Right lobe of liver (tissue), 6 donors: Measurements from ENCODE around the gene NUP43. TPM values are rescaled to one million over a fixed set of nuclear protein-coding genes. Genes with fewer than 3 reads are reported as not detected.
"Not testable (repeated sequence)": the region's sequence is repeated elsewhere in the genome, so short reads cannot be mapped to it uniquely, and the experiment has no call there.

ENCODE experiments used
- ATAC-seq, 4 donors: fragments of 200-7000 bp; cut with Tn5 transposase; one replicate each; pipeline ENCODE4 v1.9.1; 2020; ENCODE audit warnings: mild to moderate bottlenecking in 4 of 4, moderate library complexity in 4 of 4
- DNase-seq, 3 donors: peaks; one replicate each; pipeline ENCODE4 v3.0.0-alpha.2; 2020
- H3K27ac ChIP-seq, 3 donors: fragments of 200-600 bp; one replicate each; pipeline ENCODE4 v1.8.0; 2022
- H3K27me3 ChIP-seq, 2 donors: fragments of 200-600 bp; one replicate each; pipeline ENCODE4 v1.8.0; 2022
- H3K36me3 ChIP-seq, 4 donors: fragments of 200-600 bp; sonication (generic) in 1 of 4; one replicate each; pipeline versions ENCODE4 v1.5.1 to v1.8.0; 2017 to 2022; ENCODE audit warnings: control low read depth in 1 of 4
- H3K4me1 ChIP-seq, 4 donors: fragments of 200-600 bp; sonication (generic) in 1 of 4; one replicate each; pipeline versions ENCODE4 v1.5.1 to v1.8.0; 2017 to 2022; ENCODE audit warnings: control low read depth in 1 of 4
- H3K4me3 ChIP-seq, 3 donors: fragments of 200-600 bp; one replicate each; pipeline ENCODE4 v1.8.0; 2022
- H3K9me3 ChIP-seq, 4 donors: fragments of 200-600 bp; sonication (generic) in 1 of 4; one replicate each; pipeline versions ENCODE4 v1.5.1 to v1.8.0; 2017 to 2022; ENCODE audit warnings: control low read depth in 1 of 4
- POLR2A ChIP-seq: fragments of 450-650 bp; IDR thresholded peaks from one replicate; pipeline ENCODE4 v1.6.1; 2017; ENCODE audit warnings: antibody characterized with exemption, mild to moderate bottlenecking
- WGBS: methylation state at CpG from one replicate; pipeline ENCODE4 v1.1.6; 2018; ENCODE audit warnings: low coverage, low lambda C conversion rate; ENCODE audit not compliant: insufficient coverage; ENCODE audit errors: missing lambda C conversion rate; 5-methylcytosine and 5-hydroxymethylcytosine counted together
- intact Hi-C, 2 donors: fragments of 100-400 bp; cut with DNase I; formaldehyde crosslinking; loops; one replicate each; pipeline versions ENCODE4 v1.11.2 to v1.14.1; 2022
- total RNA-seq, 6 experiments: library from RNA; depleted of rRNA in 2 of 6; stranded (reverse); fragments of >200 nt in 2 of 6; fragmentation: NEBNext Ultra II Directional in 3 of 6; extraction: Animal tissue kit (Norgen Biotek cat#: 25700) in 3 of 6; gene quantifications; one replicate each; pipeline versions ENCODE4 v1.1.0 to v1.2.4, GENCODE V29; 2016 to 2023
- TF ChIP-seq, protein P1 (sequence below), 4 donors: fragments of 200-600 bp in 3 of 4; fragments of 450-650 bp in 1 of 4; IDR thresholded peaks; one replicate each; pipeline versions ENCODE4 v1.5.1 to v1.8.0; 2016 to 2022; ENCODE audit warnings: antibody characterized with exemption in 4 of 4, mild to moderate bottlenecking in 2 of 4
- donor health status: DM: no; HTN: yes; CAD: no.
- donor health status: DM: no; HTN: no; CAD: no.
- donor health status: DM: no; HTN: no; CAD: no.
- donor health status: DM: no; HTN: yes; CAD: no.
- donor health status: DM: no; HTN: yes; CAD: no.

Gene NUP43
- total RNA-seq, 6 experiments from 2014 or later: 8.8 to 15.9 (median 12.1) TPM

DNA sequence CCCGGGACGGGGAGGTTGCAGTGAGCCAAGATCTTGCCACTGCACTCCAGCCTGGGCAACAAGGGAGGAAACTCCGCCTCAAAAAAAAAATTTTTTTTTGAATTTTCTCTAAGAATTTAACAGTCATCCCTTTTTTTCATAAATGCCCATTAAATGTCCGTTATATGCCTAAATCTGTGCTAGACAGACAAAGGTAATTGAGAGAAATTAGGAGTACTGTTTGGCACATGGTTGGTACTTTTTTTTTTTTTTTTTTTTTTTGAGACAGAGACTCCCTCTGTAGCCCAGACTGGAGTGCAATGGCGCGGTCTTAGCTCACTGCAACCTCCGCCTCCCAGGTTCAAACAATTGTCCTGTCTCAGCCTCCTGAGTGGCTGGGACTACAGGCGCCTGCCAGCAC is 4.9 kb upstream of the NUP43 start:
- Histone ChIP-seq H3K9me3 (no peaks in the 10 kb centered on the region), H3K36me3 (no peaks in the 10 kb centered on the region), H3K27me3 (no peaks in the 10 kb centered on the region), H3K4me1 (peaks cover 0 to 52% (median 19%) of the 10 kb centered on the region in 4 donors), H3K4me3 (no peak overlapping the region), H3K27ac (peak overlapping the region in 2 of 3 donors; percentile 93 to 94)
- ATAC-seq: no peak
- 73% methylated on average over 4 of the region's 8 CpGs for WGBS
- no peak for TF ChIP-seq POLR2A
- TF ChIP-seq, protein P1, sequence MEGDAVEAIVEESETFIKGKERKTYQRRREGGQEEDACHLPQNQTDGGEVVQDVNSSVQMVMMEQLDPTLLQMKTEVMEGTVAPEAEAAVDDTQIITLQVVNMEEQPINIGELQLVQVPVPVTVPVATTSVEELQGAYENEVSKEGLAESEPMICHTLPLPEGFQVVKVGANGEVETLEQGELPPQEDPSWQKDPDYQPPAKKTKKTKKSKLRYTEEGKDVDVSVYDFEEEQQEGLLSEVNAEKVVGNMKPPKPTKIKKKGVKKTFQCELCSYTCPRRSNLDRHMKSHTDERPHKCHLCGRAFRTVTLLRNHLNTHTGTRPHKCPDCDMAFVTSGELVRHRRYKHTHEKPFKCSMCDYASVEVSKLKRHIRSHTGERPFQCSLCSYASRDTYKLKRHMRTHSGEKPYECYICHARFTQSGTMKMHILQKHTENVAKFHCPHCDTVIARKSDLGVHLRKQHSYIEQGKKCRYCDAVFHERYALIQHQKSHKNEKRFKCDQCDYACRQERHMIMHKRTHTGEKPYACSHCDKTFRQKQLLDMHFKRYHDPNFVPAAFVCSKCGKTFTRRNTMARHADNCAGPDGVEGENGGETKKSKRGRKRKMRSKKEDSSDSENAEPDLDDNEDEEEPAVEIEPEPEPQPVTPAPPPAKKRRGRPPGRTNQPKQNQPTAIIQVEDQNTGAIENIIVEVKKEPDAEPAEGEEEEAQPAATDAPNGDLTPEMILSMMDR (IDR thresholded peaks at IDR 0.05): no peak
- intact Hi-C loops: no loop called here
- no peak for DNase-seq

- ATAC-seq (peak; percentile 17 to 60 (median 22)), DNase-seq (peak; percentile 54 to 69 (median 64))
Measured at GRCh38 chr6:149750136-149750609, 3.8 kb upstream of the NUP43 start.

GRCh38 chr6:149749594-149750135 is 3.3 kb upstream of the NUP43 start, which contains the start of gene PCMT1:
Gene PCMT1 (plus strand): TSS chr6:149749741. CDS start chr6:149749902, 161 bp downstream.
- intact Hi-C loops: no loop called here
- peak; percentile 91 to 96 (median 92) for ATAC-seq
- TF ChIP-seq POLR2A: peak; percentile 91
- TF ChIP-seq, protein P1 (IDR thresholded peaks at IDR 0.05): no peak
- H3K4me1 ChIP-seq: peaks cover 0 to 49% (median 23%) of the 10 kb centered on the region in 4 donors
- WGBS: 0% methylated on average over 4 of the region's 60 CpGs
- no peaks in the 10 kb centered on the region for H3K27me3 ChIP-seq
- H3K27ac ChIP-seq: peak within 1 kb of the TSS; percentile 87 to 94 (median 93)
- peak; percentile 92 to 94 (median 94) for DNase-seq
- no peaks in the 10 kb centered on the region for H3K36me3 ChIP-seq
- peak within 1 kb of the TSS; percentile 83 to 93 (median 92) for H3K4me3 ChIP-seq
- no peaks in the 10 kb centered on the region for H3K9me3 ChIP-seq

More at GRCh38 chr6:149750136-149750609, 3.8 kb upstream of the NUP43 start:
- intact Hi-C loops: no loop called here
- no peak for TF ChIP-seq POLR2A
- TF ChIP-seq, protein P1 (IDR thresholded peaks at IDR 0.05): no peak
- peaks cover 0 to 49% (median 21%) of the 10 kb centered on the region in 4 donors for H3K4me1 ChIP-seq
- H3K9me3 ChIP-seq: no peaks in the 10 kb centered on the region
- WGBS: 0% methylated on average over 7 of the region's 25 CpGs
- H3K4me3 ChIP-seq: peak overlapping the region; percentile 83 to 93 (median 92)
- H3K36me3 ChIP-seq: no peaks in the 10 kb centered on the region
- peak overlapping the region; percentile 87 to 94 (median 93) for H3K27ac ChIP-seq
- no peaks in the 10 kb centered on the region for H3K27me3 ChIP-seq

GRCh38 chr6:149749082-149749593 is 2.8 kb upstream of the NUP43 start:
- peak; percentile 52 to 74 (median 66) for ATAC-seq
- intact Hi-C loops, DNase-seq, H3K9me3 ChIP-seq, H3K36me3 ChIP-seq, H3K27me3 ChIP-seq: not testable (repeated sequence)
- H3K27ac ChIP-seq: peak overlapping the region; percentile 87 to 94 (median 93)
- no CpG with 5 or more reads among the region's 38 CpGs for WGBS
- peaks cover 0 to 48% (median 23%) of the 10 kb centered on the region in 4 donors for H3K4me1 ChIP-seq
- H3K4me3 ChIP-seq: peak overlapping the region; percentile 83 to 93 (median 92)

DNA sequence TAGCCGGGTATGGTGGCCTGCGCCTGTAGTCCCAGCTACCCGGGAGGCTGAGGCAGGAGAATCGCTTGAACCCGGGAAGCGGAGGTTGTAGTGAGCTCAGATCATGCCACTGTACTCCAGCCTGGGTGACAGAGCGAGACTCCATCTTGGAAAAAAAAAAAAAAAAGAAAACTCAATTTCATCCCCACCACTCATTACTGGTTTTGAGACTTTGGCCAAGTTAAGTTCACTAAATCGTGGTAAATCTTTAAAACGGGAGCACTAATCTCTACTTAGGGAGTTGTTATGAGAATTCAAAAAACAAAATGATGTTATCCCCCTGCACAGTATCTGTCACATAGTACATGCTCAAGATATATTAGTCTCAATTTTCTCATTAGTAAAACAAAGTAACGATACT is 1.1 kb downstream of the NUP43 start:
- ATAC-seq, intact Hi-C loops, H3K9me3 ChIP-seq, DNase-seq, H3K27me3 ChIP-seq, H3K27ac ChIP-seq: not testable (repeated sequence)
- peak overlapping the region in 2 of 3 donors; percentile 79 for H3K4me3 ChIP-seq
- peaks cover 0 to 34% (median 4%) of the 10 kb centered on the region in 4 donors for H3K36me3 ChIP-seq
- H3K4me1 ChIP-seq: peaks cover 0 to 12% (median 4%) of the 10 kb centered on the region in 4 donors
- 49% methylated on average over 4 of the region's 10 CpGs for WGBS
